ENCODE results near the gene TRMT11. TPM values are rescaled to one million over a fixed set of nuclear protein-coding genes. Genes with fewer than 3 reads are reported as not detected.
A peak's percentile ranks its signal among the peaks of the same experiment; 100 is the strongest.

The TRMT11 gene
- total and polyA plus RNA-seq, 9 of the 15 experiments (the other 6 are each of a cell fraction or from before 2014, with no cell fraction given), result 38.8 to 88.0 (median 59.8) TPM

DNA sequence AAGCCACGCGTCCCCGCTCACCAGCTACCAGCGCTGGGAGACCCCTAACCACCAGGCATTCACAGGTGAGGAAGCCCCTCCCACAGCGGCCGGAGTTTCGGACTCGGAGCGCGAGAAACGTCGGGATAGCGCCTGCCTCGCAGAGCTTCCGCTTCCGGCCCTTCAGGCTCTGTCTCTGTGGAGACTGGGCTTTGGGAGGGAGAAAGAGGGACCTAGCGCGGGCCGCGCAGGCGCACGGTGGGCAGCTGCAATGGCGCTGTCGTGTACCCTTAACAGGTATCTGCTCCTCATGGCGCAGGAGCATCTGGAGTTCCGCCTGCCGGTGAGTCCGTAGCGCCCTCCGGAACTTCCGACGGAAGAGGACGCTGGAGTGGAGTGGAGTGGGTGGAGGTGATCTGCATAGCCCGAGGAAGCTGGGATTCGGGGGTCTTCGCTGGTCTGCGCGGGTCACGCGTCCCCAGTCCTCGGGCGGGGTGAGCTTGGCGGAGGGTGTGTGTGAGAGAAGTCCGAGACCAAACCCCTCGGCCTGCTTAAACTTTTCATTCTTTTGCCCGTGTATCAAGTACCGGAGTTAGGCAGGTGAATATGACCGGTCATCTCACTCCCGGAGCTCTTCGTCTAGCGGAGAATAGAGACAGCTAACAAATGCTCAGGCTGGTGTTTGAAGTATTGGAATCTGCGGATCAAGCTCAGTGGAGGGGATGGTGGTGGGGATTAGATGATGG is at the start of gene TRMT11 (continued):
- TF ChIP-seq POLR2B (IDR thresholded peaks at IDR 0.05; ENCODE audit: low read depth, partially characterized antibody) (peak; percentile 95), SREBF2 (CRISPR knock-in tag; IDR thresholded peaks at IDR 0.05) (no peak), CEBPB (tag; IDR thresholded peaks at IDR 0.05) (no peak), C11orf30 (IDR thresholded peaks at IDR 0.05; ENCODE audit: low read depth) (peak; percentile 36), PML (IDR thresholded peaks at IDR 0.05; ENCODE audit: low read length) (peak; percentile 71; the same call in 1 of the 2 replicates), YY1 (IDR thresholded peaks at IDR 0.05; ENCODE audit: borderline replicate concordance in 1 of 3, control insufficient read depth in 1 of 3, extremely low read depth in 1 of 3, insufficient read depth in 3 of 3, insufficient read length in 1 of 3, insufficient replicate concordance in 2 of 3, low read depth in 1 of 3, low read length in 2 of 3) (peak; percentile 87 to 97 (median 95)), NR2F6 (CRISPR knock-in tag; IDR thresholded peaks at IDR 0.05) (no peak)
- TF ChIP-seq, protein P1, sequence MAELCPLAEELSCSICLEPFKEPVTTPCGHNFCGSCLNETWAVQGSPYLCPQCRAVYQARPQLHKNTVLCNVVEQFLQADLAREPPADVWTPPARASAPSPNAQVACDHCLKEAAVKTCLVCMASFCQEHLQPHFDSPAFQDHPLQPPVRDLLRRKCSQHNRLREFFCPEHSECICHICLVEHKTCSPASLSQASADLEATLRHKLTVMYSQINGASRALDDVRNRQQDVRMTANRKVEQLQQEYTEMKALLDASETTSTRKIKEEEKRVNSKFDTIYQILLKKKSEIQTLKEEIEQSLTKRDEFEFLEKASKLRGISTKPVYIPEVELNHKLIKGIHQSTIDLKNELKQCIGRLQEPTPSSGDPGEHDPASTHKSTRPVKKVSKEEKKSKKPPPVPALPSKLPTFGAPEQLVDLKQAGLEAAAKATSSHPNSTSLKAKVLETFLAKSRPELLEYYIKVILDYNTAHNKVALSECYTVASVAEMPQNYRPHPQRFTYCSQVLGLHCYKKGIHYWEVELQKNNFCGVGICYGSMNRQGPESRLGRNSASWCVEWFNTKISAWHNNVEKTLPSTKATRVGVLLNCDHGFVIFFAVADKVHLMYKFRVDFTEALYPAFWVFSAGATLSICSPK (IDR thresholded peaks at IDR 0.05; ENCODE audit: borderline replicate concordance), result 0 out of 2 replicates have a peak, but pooled peaks have one; percentile 9
- TF ChIP-seq, protein P2, sequence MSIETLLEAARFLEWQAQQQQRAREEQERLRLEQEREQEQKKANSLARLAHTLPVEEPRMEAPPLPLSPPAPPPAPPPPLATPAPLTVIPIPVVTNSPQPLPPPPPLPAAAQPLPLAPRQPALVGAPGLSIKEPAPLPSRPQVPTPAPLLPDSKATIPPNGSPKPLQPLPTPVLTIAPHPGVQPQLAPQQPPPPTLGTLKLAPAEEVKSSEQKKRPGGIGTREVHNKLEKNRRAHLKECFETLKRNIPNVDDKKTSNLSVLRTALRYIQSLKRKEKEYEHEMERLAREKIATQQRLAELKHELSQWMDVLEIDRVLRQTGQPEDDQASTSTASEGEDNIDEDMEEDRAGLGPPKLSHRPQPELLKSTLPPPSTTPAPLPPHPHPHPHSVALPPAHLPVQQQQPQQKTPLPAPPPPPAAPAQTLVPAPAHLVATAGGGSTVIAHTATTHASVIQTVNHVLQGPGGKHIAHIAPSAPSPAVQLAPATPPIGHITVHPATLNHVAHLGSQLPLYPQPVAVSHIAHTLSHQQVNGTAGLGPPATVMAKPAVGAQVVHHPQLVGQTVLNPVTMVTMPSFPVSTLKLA (conservative IDR thresholded peaks at IDR 0.05), result peak; percentile 5 to 60; a peak in 3 of 4 replicates
- TF ChIP-seq, protein P3, sequence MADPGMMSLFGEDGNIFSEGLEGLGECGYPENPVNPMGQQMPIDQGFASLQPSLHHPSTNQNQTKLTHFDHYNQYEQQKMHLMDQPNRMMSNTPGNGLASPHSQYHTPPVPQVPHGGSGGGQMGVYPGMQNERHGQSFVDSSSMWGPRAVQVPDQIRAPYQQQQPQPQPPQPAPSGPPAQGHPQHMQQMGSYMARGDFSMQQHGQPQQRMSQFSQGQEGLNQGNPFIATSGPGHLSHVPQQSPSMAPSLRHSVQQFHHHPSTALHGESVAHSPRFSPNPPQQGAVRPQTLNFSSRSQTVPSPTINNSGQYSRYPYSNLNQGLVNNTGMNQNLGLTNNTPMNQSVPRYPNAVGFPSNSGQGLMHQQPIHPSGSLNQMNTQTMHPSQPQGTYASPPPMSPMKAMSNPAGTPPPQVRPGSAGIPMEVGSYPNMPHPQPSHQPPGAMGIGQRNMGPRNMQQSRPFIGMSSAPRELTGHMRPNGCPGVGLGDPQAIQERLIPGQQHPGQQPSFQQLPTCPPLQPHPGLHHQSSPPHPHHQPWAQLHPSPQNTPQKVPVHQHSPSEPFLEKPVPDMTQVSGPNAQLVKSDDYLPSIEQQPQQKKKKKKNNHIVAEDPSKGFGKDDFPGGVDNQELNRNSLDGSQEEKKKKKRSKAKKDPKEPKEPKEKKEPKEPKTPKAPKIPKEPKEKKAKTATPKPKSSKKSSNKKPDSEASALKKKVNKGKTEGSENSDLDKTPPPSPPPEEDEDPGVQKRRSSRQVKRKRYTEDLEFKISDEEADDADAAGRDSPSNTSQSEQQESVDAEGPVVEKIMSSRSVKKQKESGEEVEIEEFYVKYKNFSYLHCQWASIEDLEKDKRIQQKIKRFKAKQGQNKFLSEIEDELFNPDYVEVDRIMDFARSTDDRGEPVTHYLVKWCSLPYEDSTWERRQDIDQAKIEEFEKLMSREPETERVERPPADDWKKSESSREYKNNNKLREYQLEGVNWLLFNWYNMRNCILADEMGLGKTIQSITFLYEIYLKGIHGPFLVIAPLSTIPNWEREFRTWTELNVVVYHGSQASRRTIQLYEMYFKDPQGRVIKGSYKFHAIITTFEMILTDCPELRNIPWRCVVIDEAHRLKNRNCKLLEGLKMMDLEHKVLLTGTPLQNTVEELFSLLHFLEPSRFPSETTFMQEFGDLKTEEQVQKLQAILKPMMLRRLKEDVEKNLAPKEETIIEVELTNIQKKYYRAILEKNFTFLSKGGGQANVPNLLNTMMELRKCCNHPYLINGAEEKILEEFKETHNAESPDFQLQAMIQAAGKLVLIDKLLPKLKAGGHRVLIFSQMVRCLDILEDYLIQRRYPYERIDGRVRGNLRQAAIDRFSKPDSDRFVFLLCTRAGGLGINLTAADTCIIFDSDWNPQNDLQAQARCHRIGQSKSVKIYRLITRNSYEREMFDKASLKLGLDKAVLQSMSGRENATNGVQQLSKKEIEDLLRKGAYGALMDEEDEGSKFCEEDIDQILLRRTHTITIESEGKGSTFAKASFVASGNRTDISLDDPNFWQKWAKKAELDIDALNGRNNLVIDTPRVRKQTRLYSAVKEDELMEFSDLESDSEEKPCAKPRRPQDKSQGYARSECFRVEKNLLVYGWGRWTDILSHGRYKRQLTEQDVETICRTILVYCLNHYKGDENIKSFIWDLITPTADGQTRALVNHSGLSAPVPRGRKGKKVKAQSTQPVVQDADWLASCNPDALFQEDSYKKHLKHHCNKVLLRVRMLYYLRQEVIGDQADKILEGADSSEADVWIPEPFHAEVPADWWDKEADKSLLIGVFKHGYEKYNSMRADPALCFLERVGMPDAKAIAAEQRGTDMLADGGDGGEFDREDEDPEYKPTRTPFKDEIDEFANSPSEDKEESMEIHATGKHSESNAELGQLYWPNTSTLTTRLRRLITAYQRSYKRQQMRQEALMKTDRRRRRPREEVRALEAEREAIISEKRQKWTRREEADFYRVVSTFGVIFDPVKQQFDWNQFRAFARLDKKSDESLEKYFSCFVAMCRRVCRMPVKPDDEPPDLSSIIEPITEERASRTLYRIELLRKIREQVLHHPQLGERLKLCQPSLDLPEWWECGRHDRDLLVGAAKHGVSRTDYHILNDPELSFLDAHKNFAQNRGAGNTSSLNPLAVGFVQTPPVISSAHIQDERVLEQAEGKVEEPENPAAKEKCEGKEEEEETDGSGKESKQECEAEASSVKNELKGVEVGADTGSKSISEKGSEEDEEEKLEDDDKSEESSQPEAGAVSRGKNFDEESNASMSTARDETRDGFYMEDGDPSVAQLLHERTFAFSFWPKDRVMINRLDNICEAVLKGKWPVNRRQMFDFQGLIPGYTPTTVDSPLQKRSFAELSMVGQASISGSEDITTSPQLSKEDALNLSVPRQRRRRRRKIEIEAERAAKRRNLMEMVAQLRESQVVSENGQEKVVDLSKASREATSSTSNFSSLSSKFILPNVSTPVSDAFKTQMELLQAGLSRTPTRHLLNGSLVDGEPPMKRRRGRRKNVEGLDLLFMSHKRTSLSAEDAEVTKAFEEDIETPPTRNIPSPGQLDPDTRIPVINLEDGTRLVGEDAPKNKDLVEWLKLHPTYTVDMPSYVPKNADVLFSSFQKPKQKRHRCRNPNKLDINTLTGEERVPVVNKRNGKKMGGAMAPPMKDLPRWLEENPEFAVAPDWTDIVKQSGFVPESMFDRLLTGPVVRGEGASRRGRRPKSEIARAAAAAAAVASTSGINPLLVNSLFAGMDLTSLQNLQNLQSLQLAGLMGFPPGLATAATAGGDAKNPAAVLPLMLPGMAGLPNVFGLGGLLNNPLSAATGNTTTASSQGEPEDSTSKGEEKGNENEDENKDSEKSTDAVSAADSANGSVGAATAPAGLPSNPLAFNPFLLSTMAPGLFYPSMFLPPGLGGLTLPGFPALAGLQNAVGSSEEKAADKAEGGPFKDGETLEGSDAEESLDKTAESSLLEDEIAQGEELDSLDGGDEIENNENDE (IDR thresholded peaks at IDR 0.05; ENCODE audit: low read depth, low read length), result no peak

Measured in K562 (cell line).